ENCODE results near the gene ATP2C2. TPM values are rescaled to one million over a fixed set of nuclear protein-coding genes. Genes with fewer than 3 reads are reported as not detected.

ATP2C2 gene
- total and polyA plus RNA-seq, 9 of the 15 experiments (the other 6 are each of a cell fraction or from before 2014, with no cell fraction given): 0.75 TPM; not detected in 8

DNA sequence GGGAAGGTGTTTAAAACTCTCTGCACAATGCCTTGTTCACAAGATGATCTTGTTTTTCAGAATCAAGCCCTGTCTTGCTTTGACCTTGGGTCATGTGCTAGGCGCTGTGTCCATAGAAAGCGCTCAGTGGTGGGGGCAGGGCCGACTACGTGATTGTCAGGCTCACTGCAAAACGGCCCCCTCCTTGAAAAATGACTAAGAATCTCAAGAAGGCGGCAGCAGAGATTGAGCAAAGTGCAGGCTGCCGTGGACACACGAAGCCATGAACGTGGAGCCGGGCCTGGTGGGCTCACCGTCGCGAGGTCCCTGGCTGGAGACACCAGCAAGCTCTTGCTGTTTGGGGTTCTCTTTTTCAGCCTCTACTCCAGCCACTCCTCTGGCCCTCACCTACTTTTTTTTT is 10.2 kb downstream of the ATP2C2 start:
- Histone ChIP-seq H3K9ac (ENCODE audit: insufficient read depth in 1 of 2, low read depth in 2 of 2, low read length in 2 of 2) (no peak overlapping the region), H3K27me3 (ENCODE audit: control insufficient read depth in 2 of 2, insufficient read depth in 2 of 2, low read length in 2 of 2) (peaks cover 46 to 69% of the 10 kb centered on the region in 2 experiments), H3K4me1 (replicated peaks in 1 of 2; ENCODE audit: control insufficient read depth in 2 of 2, insufficient read depth in 2 of 2, low read length in 2 of 2) (no peaks in the 10 kb centered on the region), H3K4me2 (ENCODE audit: insufficient read depth, low read length) (no peak overlapping the region), H3K9me3 (replicated peaks; ENCODE audit: control insufficient read depth, insufficient read depth, low read depth, low read length) (no peaks in the 10 kb centered on the region), H2AFZ (ENCODE audit: low read depth, low read length) (no peak overlapping the region), H4K20me1 (replicated peaks; ENCODE audit: control insufficient read depth, insufficient read depth, low read length) (peaks cover 5% of the 10 kb centered on the region; the same call in 1 of the 2 replicates), H3K36me3 (ENCODE audit: control insufficient read depth, insufficient read depth, low read length) (no peaks in the 10 kb centered on the region), H3K27ac (ENCODE audit: extremely low read depth, low read depth, low read length) (no peak overlapping the region), H3K9me1 (ENCODE audit: control insufficient read depth, insufficient read depth, low read length) (no peaks in the 10 kb centered on the region), H3K4me3 (no peak overlapping the region), H3K79me2 (ENCODE audit: control insufficient read depth, insufficient read depth, low read length) (no peaks in the 10 kb centered on the region)
- ChIA-PET CTCF (ENCODE audit: low intra/inter-chr PET ratio) (no interaction called here), POLR2A (no interaction called here)
- under 1% methylated on average over 13 of the region's 13 CpGs for WGBS (ENCODE audit: insufficient coverage, low coverage, missing lambda C conversion rate)
- intact Hi-C loops (cut with micrococcal nuclease): no loop called here
- TF ChIP-seq TAF1 (IDR thresholded peaks at IDR 0.05; ENCODE audit: control insufficient read depth, extremely low read depth, insufficient read depth, low read length, severe bottlenecking) (no peak), SFPQ (IDR thresholded peaks at IDR 0.05; ENCODE audit: low read depth, low read length) (no peak)
- no peak for ATAC-seq
- FAIRE-seq: no peak
- DNase-seq (ENCODE audit: extremely low read depth in 1 of 4, low spot score in 3 of 4): no peak
- in situ Hi-C loops (cut with MboI): no loop called here
- BruUV-seq (replicated peaks): no TSS peak

Measured in K562 (cell line).